CD4-positive, alpha-beta T cell treated with Interleukin-21 for 1 hour (primary cell): ENCODE measurements around the gene FOXK1.

Experiments used
- DNase-seq: peaks from one replicate; pipeline ENCODE4 v3.0.0-alpha.2; 2020

The FOXK1 gene

DNA sequence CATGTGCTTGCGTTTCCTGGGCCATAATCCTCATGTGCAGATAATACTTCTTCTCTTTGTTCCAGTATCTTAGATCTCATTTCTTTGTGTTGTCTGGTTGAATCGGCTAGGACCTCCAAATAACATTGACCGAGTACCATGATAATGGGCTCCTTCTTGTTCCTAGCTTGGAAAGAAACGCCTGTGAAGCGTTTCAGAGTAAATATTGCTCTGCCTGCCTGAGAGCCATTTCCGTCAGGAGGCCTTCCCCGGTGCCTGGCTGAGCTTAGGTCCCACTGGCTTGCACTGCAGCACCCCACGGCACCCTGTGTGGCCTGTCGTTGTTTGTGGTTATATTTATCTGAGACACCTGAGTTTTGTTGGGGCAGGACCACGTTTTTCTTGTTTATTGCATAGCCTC, 17.7 kb downstream of the FOXK1 start:
- DNase-seq, result no peak

- DNase-seq, result no peak
These were observed 18.6 kb downstream of the FOXK1 start for GRCh38 chr7:4700577-4701235.

DNA sequence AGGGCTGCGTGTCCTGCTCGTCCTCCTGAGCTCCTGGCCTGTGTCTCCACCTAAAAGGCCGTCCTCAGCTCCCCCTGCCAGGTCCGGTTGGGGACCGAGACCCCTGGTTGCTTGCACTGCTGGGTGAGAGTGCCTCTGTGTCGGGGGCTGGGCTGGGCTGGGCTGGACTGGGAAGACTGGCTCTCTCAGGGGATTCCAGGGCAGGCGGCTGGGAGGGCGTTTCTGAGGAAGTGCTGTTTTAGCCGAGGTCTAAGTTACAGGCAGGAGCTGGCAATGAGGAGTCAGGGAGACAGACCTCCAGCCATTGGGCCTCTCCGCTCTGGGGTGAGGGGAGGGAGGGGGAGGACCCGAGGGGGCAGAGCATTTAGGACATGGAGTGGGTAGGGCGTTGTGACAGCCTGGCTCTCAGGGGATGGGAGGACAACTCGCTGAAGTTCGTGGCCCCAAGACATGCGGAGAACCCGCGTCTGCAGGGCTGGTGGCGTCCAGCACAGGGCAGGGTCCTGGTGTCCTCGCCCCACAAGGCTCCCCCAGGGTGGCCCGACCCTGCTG, 20.9 kb downstream of the FOXK1 start:
- DNase-seq, result no peak

- no peak for DNase-seq
These were observed 21.4 kb downstream of the FOXK1 start for GRCh38 chr7:4703532-4703931.

DNA sequence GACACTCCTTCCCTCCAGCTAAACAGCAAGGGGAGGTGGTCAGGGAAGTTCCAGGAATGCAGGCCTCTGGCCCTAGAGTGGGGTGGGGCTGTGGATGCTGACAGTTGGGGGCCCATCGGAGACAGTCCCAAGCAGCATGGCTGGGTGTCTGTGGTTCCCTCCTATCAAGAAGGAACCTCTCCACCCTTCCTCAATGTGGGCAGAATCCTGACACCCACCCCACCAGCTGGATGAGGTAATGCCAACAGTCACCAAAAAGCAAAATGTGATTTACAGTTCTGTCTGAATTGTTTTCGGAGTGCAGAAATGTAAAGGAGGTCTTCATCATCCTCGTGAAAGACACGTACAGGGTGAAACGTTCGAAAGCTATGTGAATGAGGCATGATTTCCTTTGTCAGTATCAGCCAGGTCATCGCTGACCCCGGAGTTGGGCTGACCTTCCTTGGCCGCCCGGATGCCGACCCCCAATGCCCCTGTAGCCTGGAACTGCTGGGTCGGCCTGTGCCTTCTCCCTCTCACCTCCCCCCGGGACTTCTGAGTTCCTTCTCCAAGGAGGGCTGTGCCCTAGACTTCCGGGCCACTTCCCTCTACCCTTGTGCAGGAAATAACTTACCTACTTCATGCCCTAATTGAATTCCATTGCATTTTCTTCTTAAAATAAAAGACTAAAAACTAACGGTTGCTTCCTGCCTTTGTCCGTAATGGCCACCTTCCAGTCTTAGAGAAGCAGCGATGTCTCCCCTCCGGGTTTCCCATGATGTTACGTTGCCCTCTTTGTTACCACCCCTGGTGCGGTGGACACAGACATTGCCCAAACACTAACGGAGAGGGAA, 24.5 kb downstream of the FOXK1 start:
- DNase-seq, result no peak

- DNase-seq, result no peak
These were observed 25.2 kb downstream of the FOXK1 start for GRCh38 chr7:4707217-4707741.

GRCh38 chr7:4707980-4708411, 25.9 kb downstream of the FOXK1 start:
- DNase-seq, result no peak

GRCh38 chr7:4709187-4709586, 27.1 kb downstream of the FOXK1 start:
- no peak for DNase-seq

- DNase-seq, result no peak
These were observed 29.0 kb downstream of the FOXK1 start for GRCh38 chr7:4711093-4711492.

- DNase-seq, result no peak
These were observed 29.5 kb downstream of the FOXK1 start for GRCh38 chr7:4711634-4712033.

- DNase-seq, result no peak
These were observed 30.4 kb downstream of the FOXK1 start for GRCh38 chr7:4712281-4713182.

GRCh38 chr7:4713183-4713784, 31.2 kb downstream of the FOXK1 start:
- no peak for DNase-seq

DNA sequence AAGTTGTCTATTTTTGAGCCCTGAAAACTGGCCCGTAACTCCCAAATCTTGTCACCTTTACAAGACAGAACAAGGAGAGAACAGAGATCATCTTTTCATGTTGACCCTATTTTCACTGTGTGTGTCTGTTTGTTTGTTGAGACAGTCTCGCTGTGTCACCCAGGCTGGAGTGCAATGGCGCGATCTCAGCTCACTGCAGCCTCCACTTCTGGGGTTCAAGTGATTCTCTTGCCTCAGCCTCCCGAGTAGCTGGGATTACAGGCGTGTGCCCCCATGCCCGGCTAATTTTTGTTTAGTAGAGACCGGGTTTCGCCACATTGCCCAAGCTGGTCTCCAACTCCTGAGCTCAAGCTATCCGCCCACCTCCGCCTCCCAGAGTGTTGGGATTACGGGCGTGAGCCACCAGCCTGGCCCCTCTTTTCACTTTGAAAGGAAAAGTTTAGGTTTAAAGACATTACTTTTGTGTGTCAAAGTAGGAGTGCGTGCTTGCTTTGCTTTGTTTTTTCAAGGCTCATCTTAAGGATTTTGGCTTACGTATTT, 32.1 kb downstream of the FOXK1 start:
- no peak for DNase-seq

DNA sequence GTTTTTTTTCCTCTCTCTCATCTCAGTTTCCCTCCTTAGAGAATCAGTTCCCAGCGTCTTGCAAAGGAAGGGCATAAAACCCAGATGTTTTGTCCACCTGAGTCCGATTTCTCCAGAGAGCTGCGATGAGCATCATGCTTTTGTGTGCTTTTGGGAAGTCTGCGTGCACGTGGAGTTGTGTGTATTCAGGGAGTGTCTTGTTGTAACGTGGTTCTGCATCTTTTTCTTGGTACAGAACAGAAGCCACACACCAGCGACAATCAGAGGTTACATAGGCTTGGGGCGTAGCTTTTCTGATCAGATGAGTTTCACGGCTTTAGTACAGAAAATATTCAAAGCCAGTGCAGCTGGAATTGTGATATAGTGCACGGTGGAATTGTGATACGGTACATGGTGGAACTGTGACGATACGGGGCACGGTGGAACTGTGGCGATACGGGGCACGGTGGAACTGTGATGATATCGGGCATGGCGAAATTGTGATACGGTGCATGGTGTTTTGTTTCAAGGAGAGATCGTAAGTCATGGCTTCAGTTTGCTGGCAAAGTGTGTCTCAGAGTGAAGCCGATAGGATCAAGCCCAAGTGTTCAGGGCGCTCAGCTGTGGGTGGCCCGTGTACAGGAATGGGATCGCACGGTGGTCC, 32.8 kb downstream of the FOXK1 start:
- no peak for DNase-seq

GRCh38 chr7:4715410-4715776, 33.3 kb downstream of the FOXK1 start:
- DNase-seq, result no peak

GRCh38 chr7:4716946-4717795, 35.1 kb downstream of the FOXK1 start:
- no peak for DNase-seq

GRCh38 chr7:4718075-4718474, 36.0 kb downstream of the FOXK1 start:
- no peak for DNase-seq

DNA sequence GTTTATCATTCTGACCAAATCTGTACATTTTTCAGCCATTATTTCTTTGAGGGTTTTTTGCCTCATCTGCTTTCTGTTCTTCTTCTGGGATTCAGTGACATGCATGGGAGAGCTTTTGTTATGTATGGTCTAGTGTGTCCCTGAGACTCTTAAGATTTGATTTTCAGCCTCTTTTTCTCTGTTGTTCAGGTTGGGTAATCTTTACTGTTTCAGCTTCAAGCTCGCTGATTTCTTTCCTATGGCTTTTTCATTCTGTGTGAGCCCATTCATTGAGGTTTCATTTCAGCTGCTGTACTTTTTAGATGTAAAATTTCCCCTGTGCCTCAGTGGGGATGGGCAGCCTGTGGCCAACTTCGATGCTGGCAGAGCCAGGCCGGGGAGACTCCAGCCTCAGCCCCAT, 38.1 kb downstream of the FOXK1 start:
- no peak for DNase-seq

DNA sequence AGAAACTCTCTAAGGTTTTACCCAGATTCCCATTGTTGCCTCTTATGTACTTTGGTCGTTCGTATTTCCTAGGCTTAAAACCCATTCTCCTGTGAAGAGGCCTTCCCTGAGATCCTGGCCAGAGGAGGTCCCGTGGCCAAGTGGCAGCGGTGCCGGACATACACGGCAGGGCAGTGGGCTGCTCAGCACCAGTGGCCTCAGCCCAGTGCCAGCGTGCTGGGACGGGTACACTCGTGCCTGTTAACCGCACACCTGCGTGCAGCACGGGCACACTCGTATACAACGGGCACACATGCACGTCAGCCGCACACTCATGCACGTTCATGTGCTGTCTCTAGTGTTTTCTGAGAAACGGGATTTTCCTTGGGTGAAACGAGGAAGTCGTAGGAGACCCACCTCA, 40.2 kb downstream of the FOXK1 start:
- DNase-seq, result no peak

GRCh38 chr7:4722960-4723630, 41.0 kb downstream of the FOXK1 start:
- no peak for DNase-seq
